ENCODE measurements around the gene ATL2. TPM values are rescaled to one million over a fixed set of nuclear protein-coding genes. Genes with fewer than 3 reads are reported as not detected.
"Not testable (repeated sequence)": the region's sequence is repeated elsewhere in the genome, so short reads cannot be mapped to it uniquely, and the experiment has no call there.

Gene ATL2
- total RNA-seq, 2 donors from 2014 or later, result 57.6 to 58.0 TPM

DNA sequence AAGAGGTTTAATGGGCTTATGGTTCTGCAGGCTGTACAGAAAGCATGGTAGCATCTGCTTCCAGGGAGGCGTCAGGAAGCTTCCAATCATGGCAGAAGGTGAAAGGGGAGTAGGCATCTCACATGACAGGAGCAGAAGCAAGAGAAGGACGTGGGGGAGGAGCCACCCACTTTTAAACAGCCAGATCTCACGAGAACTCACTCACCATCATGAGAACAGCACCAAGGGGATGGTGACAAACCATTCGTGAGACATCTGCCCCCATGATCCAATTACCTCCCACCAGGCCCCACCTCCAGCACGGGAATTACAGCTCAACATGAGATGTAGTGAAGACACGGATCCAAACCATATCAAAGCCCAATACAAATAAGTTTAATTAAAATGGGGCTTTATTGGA is 113.8 kb downstream of the ATL2 start:
- intact Hi-C loops (cut with DNase I, micrococcal nuclease), result no loop called here
- DNase-seq (no peak), ATAC-seq (no peak)

- no peak for DNase-seq
- ATAC-seq, result no peak
- intact Hi-C loops (cut with DNase I, micrococcal nuclease), result no loop called here
These were observed 114.8 kb downstream of the ATL2 start for GRCh38 chr2:38262069-38262871.

GRCh38 chr2:38261569-38262068 is 115.5 kb downstream of the ATL2 start:
- intact Hi-C loops (cut with DNase I, micrococcal nuclease), result no loop called here
- DNase-seq (no peak), ATAC-seq (no peak)

- intact Hi-C loops (cut with DNase I, micrococcal nuclease), result no loop called here
These were observed 116.1 kb downstream of the ATL2 start for GRCh38 chr2:38260972-38261371.

GRCh38 chr2:38260469-38260868 is 116.6 kb downstream of the ATL2 start:
- intact Hi-C loops (cut with DNase I, micrococcal nuclease), result no loop called here
- DNase-seq (no peak), ATAC-seq (no peak)

More at GRCh38 chr2:38260972-38261371, 116.1 kb downstream of the ATL2 start:
- DNase-seq, result no peak
- no peak for ATAC-seq

- intact Hi-C loops (cut with DNase I, micrococcal nuclease), result no loop called here
- ATAC-seq (no peak), DNase-seq (no peak)
These were observed 117.8 kb downstream of the ATL2 start for GRCh38 chr2:38259311-38259710.

GRCh38 chr2:38257680-38258079 is 119.4 kb downstream of the ATL2 start:
- intact Hi-C loops (cut with DNase I, micrococcal nuclease); ATAC-seq; DNase-seq: not testable (repeated sequence)

GRCh38 chr2:38256610-38257009 is 120.5 kb downstream of the ATL2 start:
- no peak for ATAC-seq
- intact Hi-C loops (cut with DNase I, micrococcal nuclease), result no loop called here

DNA sequence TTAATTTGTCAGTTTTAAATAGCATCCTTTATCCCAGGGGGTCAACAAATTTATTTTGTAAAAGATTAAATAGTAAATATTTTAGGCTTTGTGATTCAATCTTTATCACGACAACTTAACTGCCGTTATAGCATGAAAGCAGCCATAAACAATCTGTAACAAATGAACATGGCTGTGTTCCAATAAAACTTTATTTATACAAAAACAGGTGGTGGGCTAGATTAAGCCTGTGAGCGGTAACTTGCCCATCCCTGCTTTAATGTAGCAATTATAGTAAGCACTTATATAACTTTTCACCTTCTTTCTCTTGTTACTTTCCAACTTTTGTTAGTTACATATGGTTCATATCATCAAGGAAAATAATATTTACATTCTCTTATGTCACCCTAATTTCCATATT is 121.9 kb downstream of the ATL2 start:
- intact Hi-C loops (cut with DNase I, micrococcal nuclease), result no loop called here
- ATAC-seq, result no peak
- no peak for DNase-seq

More at GRCh38 chr2:38256610-38257009, 120.5 kb downstream of the ATL2 start:
- no peak for DNase-seq

DNA sequence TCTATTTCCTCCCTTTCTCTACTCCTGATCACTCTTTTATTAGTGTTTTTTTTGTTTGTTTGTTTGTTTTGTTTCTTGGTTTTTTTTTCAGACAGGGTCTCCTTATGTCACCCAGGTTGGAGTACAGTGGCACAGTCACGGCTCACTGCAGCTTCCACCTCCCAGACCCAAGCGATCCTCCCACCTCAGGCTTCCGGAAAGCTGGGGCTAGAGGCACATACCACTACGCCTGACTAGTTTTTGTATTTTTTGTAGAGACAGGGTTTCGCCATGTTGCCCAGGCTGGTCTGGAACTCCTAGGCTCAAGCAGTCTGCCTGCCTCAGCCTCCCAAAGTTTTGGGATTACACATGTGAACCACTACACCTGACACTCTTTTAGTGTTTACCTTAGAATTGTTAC is 122.3 kb downstream of the ATL2 start:
- no peak for DNase-seq
- intact Hi-C loops (cut with DNase I, micrococcal nuclease), result no loop called here
- ATAC-seq, result no peak

GRCh38 chr2:38251940-38252339 is 125.1 kb downstream of the ATL2 start:
- intact Hi-C loops (cut with DNase I, micrococcal nuclease), result no loop called here
- ATAC-seq (no peak), DNase-seq (no peak)

DNA sequence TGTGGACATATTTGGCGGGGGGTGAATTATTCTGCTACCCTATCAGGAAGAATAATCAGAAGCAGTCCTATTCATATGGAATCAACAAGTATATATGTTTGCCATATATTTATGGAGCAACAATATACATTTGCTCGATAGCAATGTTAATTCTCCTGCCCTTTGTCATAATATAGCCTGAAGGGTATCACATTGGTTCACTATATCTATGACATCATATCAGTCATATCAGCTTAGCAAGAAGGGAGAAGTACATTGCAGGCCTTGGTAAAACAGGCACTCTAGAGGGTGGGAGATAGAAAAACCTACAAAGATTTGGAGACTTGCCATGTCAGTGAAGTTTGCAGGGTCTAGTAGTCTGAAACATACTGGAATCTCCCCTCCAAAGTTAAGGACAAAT is 128.4 kb downstream of the ATL2 start:
- intact Hi-C loops (cut with DNase I, micrococcal nuclease), result no loop called here
- DNase-seq, result no peak
- no peak for ATAC-seq

DNA sequence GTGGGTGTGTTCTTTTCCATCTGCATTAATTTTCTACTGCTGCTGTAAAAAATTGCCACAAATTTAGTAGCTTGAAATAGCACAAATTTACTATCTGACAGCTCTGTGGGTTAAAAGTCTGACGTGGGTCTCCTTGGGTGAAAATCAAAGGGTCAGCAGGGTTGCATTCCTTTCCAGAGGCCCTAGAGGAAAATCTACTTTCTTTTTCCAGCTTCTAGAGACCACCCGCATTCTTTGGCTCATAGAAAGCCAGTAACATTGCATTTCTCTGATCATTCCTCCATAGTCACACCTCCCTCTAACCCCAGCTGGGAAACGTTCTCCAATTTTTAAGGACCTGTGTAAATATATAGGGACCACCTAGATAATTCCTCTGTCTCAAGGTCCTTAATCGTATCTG is 128.8 kb downstream of the ATL2 start:
- DNase-seq, result no peak
- intact Hi-C loops (cut with DNase I, micrococcal nuclease), result no loop called here
- no peak for ATAC-seq

DNA sequence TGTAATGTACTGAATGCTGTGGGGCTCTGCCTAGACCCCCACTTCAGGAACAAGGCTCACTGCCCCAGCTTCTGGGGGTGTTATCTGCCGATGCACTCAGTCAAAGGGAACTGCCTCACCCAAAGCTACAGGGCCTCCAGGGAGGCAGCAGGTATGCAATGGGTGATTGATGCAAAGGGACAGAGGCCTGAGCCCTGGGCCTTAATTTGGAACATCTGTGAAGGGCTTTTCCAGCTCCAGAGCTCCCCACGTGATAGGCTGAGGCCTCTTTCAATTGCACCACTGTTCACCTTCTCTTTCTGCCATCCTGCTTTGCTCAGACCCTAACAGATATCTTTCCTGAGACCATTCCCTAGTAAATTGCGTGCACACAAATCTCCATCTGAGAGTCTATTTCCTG is 131.0 kb downstream of the ATL2 start:
- ATAC-seq, result no peak
- intact Hi-C loops (cut with DNase I, micrococcal nuclease), result no loop called here
- DNase-seq, result no peak

DNA sequence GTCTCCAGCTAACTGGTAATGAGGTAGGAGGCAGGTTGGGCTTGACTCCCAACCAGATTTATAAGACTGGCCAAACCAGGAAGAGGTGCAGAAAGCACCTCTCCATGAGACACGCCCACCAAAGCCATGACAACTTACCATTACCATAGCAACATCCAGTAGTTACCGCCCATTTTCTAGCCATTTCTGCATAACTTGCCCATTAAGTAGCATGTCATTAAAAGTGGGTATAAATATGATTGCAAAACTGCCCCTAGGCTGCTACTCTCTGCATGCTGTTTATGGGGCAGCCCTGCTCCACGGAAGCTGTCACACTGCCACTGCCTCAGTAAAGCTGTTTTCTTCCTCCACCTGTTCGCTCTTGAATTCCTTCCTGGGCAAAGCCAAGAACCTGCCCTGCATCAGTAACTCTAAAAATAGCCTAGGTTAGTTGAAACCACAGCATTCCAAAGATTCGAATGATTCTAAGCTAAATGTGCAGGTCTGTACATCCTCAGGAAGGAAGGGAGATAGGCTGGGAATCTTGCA is 131.9 kb downstream of the ATL2 start:
- intact Hi-C loops (cut with DNase I, micrococcal nuclease), result no loop called here
- ATAC-seq, result no peak
- DNase-seq, result no peak

DNA sequence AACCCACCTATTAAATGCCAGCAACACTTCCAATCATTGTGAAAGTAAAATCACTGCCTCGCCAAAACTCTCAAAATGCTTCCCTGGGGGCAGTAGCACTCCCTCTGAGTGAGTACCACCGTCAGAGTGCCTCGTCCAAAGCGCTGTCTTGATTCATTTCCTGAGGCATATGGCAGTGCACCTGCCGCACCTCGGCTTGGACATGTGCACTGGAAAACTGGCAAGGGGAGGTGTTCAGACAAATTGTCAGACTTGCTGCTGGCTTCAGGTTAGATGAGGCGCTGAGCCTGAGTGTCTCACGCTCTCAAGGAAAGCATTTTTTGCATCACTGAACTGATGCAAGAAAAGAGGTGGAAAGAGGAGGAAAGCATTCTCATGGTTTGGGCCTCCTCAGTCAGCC is 132.8 kb downstream of the ATL2 start:
- ATAC-seq (no peak), DNase-seq (no peak)
- intact Hi-C loops (cut with DNase I, micrococcal nuclease), result no loop called here

Other genes with a start within 250 kb of the ATL2 start
- 10 to 100 TPM; 43.3 to 45.8 TPM for gene HNRNPLL, start 225.7 kb upstream of the ATL2 start, total RNA-seq

All from left colon (tissue), 2 donors.